HepG2 (cell line): ENCODE measurements around the gene PIGV. TPM values are rescaled to one million over a fixed set of nuclear protein-coding genes. Genes with fewer than 3 reads are reported as not detected.

ENCODE experiments used
- ATAC-seq: fragments of 200-7000 bp; cut with Tn5 transposase; 3 replicates; pipeline ENCODE4 v1.9.1; 2020; ENCODE audit warnings: mild to moderate bottlenecking, moderate library complexity
- BruUV-seq: library from RNA; stranded (reverse); fragments of 400-500 nt; replicated peaks from 2 replicates; lab custom pipeline; 2021; lab: Mats Ljungman, UMichigan
- CTCF ChIA-PET: fragments of 300-600 bp; formaldehyde crosslinking; extraction: SDS; loops from one replicate; lab custom pipeline; 2021; ENCODE audit warnings: low total read pairs, inconsistent platforms, low intra/inter-chr PET ratio; lab: Yijun Ruan, JAX
- POLR2A ChIA-PET: fragments of 350-600 bp; sonication (Branson Sonifier 250); formaldehyde crosslinking; loops from one replicate; lab custom pipeline; 2020; ENCODE audit warnings: antibody characterized with exemption, inconsistent platforms; lab: Yijun Ruan, JAX
- DNase-seq: peaks from one replicate; pipeline ENCODE4 v3.0.0-alpha.2; 2015; ENCODE audit warnings: low spot score
- FAIRE-seq: peaks from 3 replicates; lab custom pipeline; 2011; peaks lifted over from hg19 to GRCh38; lab: Jason Lieb, UNC
- H2AFZ ChIP-seq: one replicate; pipeline ENCODE4 v1.6.1; 2011; ENCODE audit warnings: low read length, inconsistent platforms
- H3K27ac ChIP-seq: fragments of 300-600 bp; 3 replicates; pipeline ENCODE4 v1.8.0; 2011; ENCODE audit warnings: mixed run types, mild to moderate bottlenecking, mixed read lengths, low read length, inconsistent platforms; ENCODE audit not compliant: insufficient read depth; ENCODE audit errors: extremely low read length
- H3K27me3 ChIP-seq, 2 experiments: fragments of 200-600 bp in 1 of 2; 2 replicates in 1 of 2; 3 replicates in 1 of 2; pipeline versions ENCODE4 v1.6.0 to v1.8.0; 2011; ENCODE audit warnings: low read length in 2 of 2, mild to moderate bottlenecking in 2 of 2, moderate library complexity in 2 of 2, inconsistent platforms in 1 of 2; ENCODE audit not compliant: insufficient read depth in 2 of 2, control insufficient read depth in 1 of 2
- H3K36me3 ChIP-seq, 2 experiments: fragments of 200-600 bp in 1 of 2; replicated peaks in 1 of 2; 2 replicates in 1 of 2; 3 replicates in 1 of 2; pipeline versions ENCODE4 v1.5.1 to v1.8.0; 2011; ENCODE audit warnings: low read length in 2 of 2, inconsistent platforms in 1 of 2; ENCODE audit not compliant: insufficient read depth in 2 of 2, control insufficient read depth in 1 of 2
- H3K4me1 ChIP-seq: 2 replicates; pipeline ENCODE4 v1.5.1; 2012; ENCODE audit warnings: low read length, inconsistent platforms; ENCODE audit not compliant: insufficient read depth
- H3K4me2 ChIP-seq: 2 replicates; pipeline ENCODE4 v1.6.0; 2011; ENCODE audit warnings: low read depth, low read length, inconsistent platforms
- H3K4me3 ChIP-seq, 3 experiments: fragments of 200-600 bp in 1 of 3; sonication (generic), shearing (Covaris generic) in 1 of 3; replicated peaks in 1 of 3; 2 replicates each; pipeline ENCODE4 v1.5.1; 2011 to 2016; ENCODE audit warnings: low read length in 3 of 3, inconsistent platforms in 2 of 3, low read depth in 2 of 3, mild to moderate bottlenecking in 2 of 3, control low read depth in 1 of 3, mixed read lengths in 1 of 3; ENCODE audit not compliant: insufficient read depth in 1 of 3
- H3K79me2 ChIP-seq: one replicate; pipeline ENCODE4 v1.6.1; 2011; ENCODE audit warnings: low read length, inconsistent platforms; ENCODE audit not compliant: insufficient read depth
- H3K9ac ChIP-seq: 2 replicates; pipeline ENCODE4 v1.6.0; 2011; ENCODE audit warnings: mild to moderate bottlenecking, low read depth, low read length, inconsistent platforms; ENCODE audit not compliant: insufficient read depth
- H3K9me3 ChIP-seq: 2 replicates; pipeline ENCODE4 v1.5.1; 2012; ENCODE audit warnings: mild to moderate bottlenecking, low read length
- H4K20me1 ChIP-seq: 2 replicates; pipeline ENCODE4 v1.6.0; 2011; ENCODE audit warnings: inconsistent platforms, mild to moderate bottlenecking, low read length, moderate library complexity; ENCODE audit not compliant: insufficient read depth
- BCL6 ChIP-seq: IDR thresholded peaks from 2 replicates; pipeline ENCODE4 v1.6.1; 2016; ENCODE audit warnings: missing genetic modification reagents, missing compliant biosample characterization
- MAZ ChIP-seq, 2 experiments: sonication (generic) in 1 of 2; formaldehyde crosslinking in 1 of 2; IDR thresholded peaks; 2 replicates each; pipeline versions ENCODE4 v1.5.0 to v1.6.1; 2012 to 2020; ENCODE audit warnings: low read depth in 2 of 2, mild to moderate bottlenecking in 2 of 2, borderline replicate concordance in 1 of 2, improper control_type of control experiment in 1 of 2, low read length in 1 of 2, missing genetic modification reagents in 1 of 2, moderate library complexity in 1 of 2
- ZNF549 ChIP-seq: sonication (generic); formaldehyde crosslinking; IDR thresholded peaks from 2 replicates; pipeline ENCODE4 v1.5.0; 2020; ENCODE audit warnings: missing genetic modification reagents
- WGBS: methylation state at CpG from one replicate; pipeline ENCODE4 v1.1.6; 2017; ENCODE audit warnings: low lambda C conversion rate; 5-methylcytosine and 5-hydroxymethylcytosine counted together
- in situ Hi-C: cut with HindIII; loops from 2 replicates; pipeline ENCODE4 v1.10.0; 2017; ENCODE audit warnings: low pct_unique_long_range_greater_than_20kb; ENCODE audit not compliant: extremely low pct_ligation_motif_present
- intact Hi-C: fragments of 100-400 bp; cut with micrococcal nuclease; formaldehyde crosslinking; loops from one replicate; pipeline ENCODE4 v1.10.0; 2022; ENCODE audit not compliant: unreplicated experiment
- polyA plus RNA-seq, 8 experiments: library from polyadenylated mRNA; depleted of rRNA in 3 of 8; stranded (reverse) in 7 of 8; unstranded in 1 of 8; fragments of >200 nt; fragmentation: Illumina TruSeq in 4 of 8; extraction: Trizol in 4 of 8; gene quantifications; 2 replicates each; pipeline versions ENCODE4 v1.2.1 to v1.2.3, GENCODE V29; 2011 to 2016; ENCODE audit warnings: low read depth in 4 of 8, missing spikeins in 1 of 8, mixed read lengths in 1 of 8; ENCODE audit not compliant: insufficient read depth in 1 of 8
- total RNA-seq, 5 experiments: library from RNA; depleted of rRNA; stranded (reverse); fragments of >200 nt; fragmentation: Illumina TruSeq; extraction: Trizol; gene quantifications; 2 replicates each; pipeline ENCODE4 v1.2.3, GENCODE V29; 2016; ENCODE audit warnings: low read depth in 1 of 5
- TF ChIP-seq, protein P1 (sequence below): sonication (generic); formaldehyde crosslinking; IDR thresholded peaks from 2 replicates; pipeline ENCODE4 v1.4.0; 2020; ENCODE audit warnings: missing genetic modification reagents
- TF ChIP-seq, protein P2 (sequence below): sonication (generic); formaldehyde crosslinking; IDR thresholded peaks from 2 replicates; pipeline ENCODE4 v1.8.0; 2022; ENCODE audit warnings: mild to moderate bottlenecking, missing genetic modification reagents, moderate library complexity
- TF ChIP-seq, protein P3 (sequence below): sonication (generic); formaldehyde crosslinking; IDR thresholded peaks from 2 replicates; pipeline ENCODE4 v1.5.0; 2020; ENCODE audit warnings: missing genetic modification reagents
- TF ChIP-seq, protein P4 (sequence below): sonication (generic); formaldehyde crosslinking; conservative IDR thresholded peaks from 2 replicates; pipeline ENCODE4 v1.4.0; 2020; ENCODE audit warnings: missing genetic modification reagents
- TF ChIP-seq, protein P5 (sequence below): sonication (generic); formaldehyde crosslinking; IDR thresholded peaks from 2 replicates; pipeline ENCODE4 v1.4.0; 2020; ENCODE audit warnings: mild to moderate bottlenecking, missing genetic modification reagents
- TF ChIP-seq, protein P6 (sequence below): sonication (generic); formaldehyde crosslinking; IDR thresholded peaks from 2 replicates; pipeline ENCODE4 v1.5.1; 2020; ENCODE audit warnings: missing genetic modification reagents, mild to moderate bottlenecking, borderline replicate concordance

Gene PIGV
- total and polyA plus RNA-seq, 2 of the 13 experiments (the other 11 are each of a cell fraction or from before 2014, with no cell fraction given) = 13.5 to 22.7 TPM

DNA sequence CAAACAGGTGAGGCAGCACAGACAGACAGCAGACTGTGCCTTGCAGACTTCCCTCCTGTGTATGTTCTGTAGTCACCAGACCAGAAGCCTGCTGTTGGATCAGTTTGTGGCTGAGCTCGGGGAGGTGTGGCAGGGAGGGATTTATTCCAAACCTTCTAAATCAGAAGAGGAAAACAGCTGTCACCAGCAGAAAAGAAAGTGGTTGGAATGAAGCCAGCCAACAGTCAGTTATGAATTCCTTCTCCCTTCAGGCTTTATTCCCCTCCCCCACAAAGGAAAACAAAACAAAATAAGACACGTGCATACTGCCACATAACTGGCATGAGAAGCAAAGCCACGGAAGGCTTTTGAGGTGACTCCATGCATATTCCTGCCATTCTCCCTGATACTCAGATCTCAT is 19.0 kb upstream of the PIGV start:
- ATAC-seq (no peak), FAIRE-seq (no peak), DNase-seq (no peak)
- ChIA-PET CTCF (no interaction called here), POLR2A (no interaction called here)
- H3K4me1 ChIP-seq = peaks cover 18% of the 10 kb centered on the region
- 93% methylated on average over 3 of the region's 3 CpGs for WGBS
- H3K4me3 ChIP-seq = no peak overlapping the region
- in situ Hi-C loops = no loop called here
- H3K27me3 ChIP-seq = no peaks in the 10 kb centered on the region
- TF ChIP-seq, protein P1, sequence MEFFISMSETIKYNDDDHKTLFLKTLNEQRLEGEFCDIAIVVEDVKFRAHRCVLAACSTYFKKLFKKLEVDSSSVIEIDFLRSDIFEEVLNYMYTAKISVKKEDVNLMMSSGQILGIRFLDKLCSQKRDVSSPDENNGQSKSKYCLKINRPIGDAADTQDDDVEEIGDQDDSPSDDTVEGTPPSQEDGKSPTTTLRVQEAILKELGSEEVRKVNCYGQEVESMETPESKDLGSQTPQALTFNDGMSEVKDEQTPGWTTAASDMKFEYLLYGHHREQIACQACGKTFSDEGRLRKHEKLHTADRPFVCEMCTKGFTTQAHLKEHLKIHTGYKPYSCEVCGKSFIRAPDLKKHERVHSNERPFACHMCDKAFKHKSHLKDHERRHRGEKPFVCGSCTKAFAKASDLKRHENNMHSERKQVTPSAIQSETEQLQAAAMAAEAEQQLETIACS (CRISPR knock-in tag) = no peak
- TF ChIP-seq, protein P2, sequence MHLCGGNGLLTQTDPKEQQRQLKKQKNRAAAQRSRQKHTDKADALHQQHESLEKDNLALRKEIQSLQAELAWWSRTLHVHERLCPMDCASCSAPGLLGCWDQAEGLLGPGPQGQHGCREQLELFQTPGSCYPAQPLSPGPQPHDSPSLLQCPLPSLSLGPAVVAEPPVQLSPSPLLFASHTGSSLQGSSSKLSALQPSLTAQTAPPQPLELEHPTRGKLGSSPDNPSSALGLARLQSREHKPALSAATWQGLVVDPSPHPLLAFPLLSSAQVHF (CRISPR knock-in tag) = no peak
- TF ChIP-seq, protein P3, sequence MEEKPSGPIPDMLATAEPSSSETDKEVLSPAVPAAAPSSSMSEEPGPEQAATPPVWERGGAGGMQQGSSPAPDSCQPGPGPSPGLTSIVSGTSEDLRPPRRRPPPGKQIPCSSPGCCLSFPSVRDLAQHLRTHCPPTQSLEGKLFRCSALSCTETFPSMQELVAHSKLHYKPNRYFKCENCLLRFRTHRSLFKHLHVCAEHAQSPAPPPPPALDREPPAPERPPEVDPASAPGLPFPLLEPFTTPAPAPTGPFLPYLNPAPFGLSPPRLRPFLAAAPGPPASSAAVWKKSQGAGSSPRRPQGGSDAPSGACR (CRISPR knock-in tag) = no peak
- TF ChIP-seq, protein P4, sequence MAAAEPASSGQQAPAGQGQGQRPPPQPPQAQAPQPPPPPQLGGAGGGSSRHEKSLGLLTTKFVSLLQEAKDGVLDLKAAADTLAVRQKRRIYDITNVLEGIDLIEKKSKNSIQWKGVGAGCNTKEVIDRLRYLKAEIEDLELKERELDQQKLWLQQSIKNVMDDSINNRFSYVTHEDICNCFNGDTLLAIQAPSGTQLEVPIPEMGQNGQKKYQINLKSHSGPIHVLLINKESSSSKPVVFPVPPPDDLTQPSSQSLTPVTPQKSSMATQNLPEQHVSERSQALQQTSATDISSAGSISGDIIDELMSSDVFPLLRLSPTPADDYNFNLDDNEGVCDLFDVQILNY (CRISPR knock-in tag) = no peak
- TF ChIP-seq, protein P5, sequence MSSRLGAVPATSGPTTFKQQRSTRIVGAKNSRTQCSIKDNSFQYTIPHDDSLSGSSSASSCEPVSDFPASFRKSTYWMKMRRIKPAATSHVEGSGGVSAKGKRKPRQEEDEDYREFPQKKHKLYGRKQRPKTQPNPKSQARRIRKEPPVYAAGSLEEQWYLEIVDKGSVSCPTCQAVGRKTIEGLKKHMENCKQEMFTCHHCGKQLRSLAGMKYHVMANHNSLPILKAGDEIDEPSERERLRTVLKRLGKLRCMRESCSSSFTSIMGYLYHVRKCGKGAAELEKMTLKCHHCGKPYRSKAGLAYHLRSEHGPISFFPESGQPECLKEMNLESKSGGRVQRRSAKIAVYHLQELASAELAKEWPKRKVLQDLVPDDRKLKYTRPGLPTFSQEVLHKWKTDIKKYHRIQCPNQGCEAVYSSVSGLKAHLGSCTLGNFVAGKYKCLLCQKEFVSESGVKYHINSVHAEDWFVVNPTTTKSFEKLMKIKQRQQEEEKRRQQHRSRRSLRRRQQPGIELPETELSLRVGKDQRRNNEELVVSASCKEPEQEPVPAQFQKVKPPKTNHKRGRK (CRISPR knock-in tag) = no peak
- no peak for TF ChIP-seq BCL6 (CRISPR knock-in tag)
- TF ChIP-seq, protein P6, sequence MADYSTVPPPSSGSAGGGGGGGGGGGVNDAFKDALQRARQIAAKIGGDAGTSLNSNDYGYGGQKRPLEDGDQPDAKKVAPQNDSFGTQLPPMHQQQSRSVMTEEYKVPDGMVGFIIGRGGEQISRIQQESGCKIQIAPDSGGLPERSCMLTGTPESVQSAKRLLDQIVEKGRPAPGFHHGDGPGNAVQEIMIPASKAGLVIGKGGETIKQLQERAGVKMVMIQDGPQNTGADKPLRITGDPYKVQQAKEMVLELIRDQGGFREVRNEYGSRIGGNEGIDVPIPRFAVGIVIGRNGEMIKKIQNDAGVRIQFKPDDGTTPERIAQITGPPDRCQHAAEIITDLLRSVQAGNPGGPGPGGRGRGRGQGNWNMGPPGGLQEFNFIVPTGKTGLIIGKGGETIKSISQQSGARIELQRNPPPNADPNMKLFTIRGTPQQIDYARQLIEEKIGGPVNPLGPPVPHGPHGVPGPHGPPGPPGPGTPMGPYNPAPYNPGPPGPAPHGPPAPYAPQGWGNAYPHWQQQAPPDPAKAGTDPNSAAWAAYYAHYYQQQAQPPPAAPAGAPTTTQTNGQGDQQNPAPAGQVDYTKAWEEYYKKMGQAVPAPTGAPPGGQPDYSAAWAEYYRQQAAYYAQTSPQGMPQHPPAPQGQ (CRISPR knock-in tag) = no peak
- no peak for TF ChIP-seq MAZ (IDR thresholded peaks at IDR 0.05; ENCODE audit: borderline replicate concordance, low read depth, low read length)
- no peak for TF ChIP-seq MAZ (CRISPR knock-in tag; IDR thresholded peaks at IDR 0.05; ENCODE audit: low read depth)
- no peak for TF ChIP-seq ZNF549 (CRISPR knock-in tag)
- H3K27ac ChIP-seq = no peak overlapping the region
- no peaks in the 10 kb centered on the region for H3K9me3 ChIP-seq
- no peak overlapping the region for H3K9ac ChIP-seq
- intact Hi-C loops = no loop called here
- H3K79me2 ChIP-seq = no peaks in the 10 kb centered on the region
- H2AFZ ChIP-seq = no peak overlapping the region
- no TSS peak for BruUV-seq
- H3K36me3 ChIP-seq = peaks cover 50 to 86% of the 10 kb centered on the region in 2 experiments
- no peak overlapping the region for H3K4me2 ChIP-seq
- H4K20me1 ChIP-seq = no peaks in the 10 kb centered on the region
